HG03103 (cell line): ENCODE data around the gene ELAVL4.

ENCODE experiments used
- ATAC-seq: cut with Tn5 transposase; IDR thresholded peaks from one replicate; pipeline ENCODE4 v1.9.1; 2021; ENCODE audit warnings: low read depth; ENCODE audit not compliant: unreplicated experiment

Gene ELAVL4

GRCh38 chr1:50237056-50237455 lies 128.3 kb downstream of the ELAVL4 start:
- ATAC-seq = no peak

GRCh38 chr1:50243939-50244338 lies 135.2 kb downstream of the ELAVL4 start:
- ATAC-seq = no peak

GRCh38 chr1:50246869-50247268 lies 138.1 kb downstream of the ELAVL4 start:
- ATAC-seq = no peak

- ATAC-seq = peak; percentile 67
Measured at GRCh38 chr1:50251702-50252101, 143.0 kb downstream of the ELAVL4 start.

GRCh38 chr1:50252196-50252595 lies 143.5 kb downstream of the ELAVL4 start:
- ATAC-seq = no peak
